Stimulated activated CD4-positive, alpha-beta T cell treated with anti-CD3 and anti-CD28 coated beads, Interleukin-1b, Interleukin-23, amount 100 ng/mL, for 24 hours (primary cell): ENCODE measurements around the gene CUEDC2.

ENCODE experiments used
- DNase-seq, 4 experiments: peaks; one replicate each; pipeline ENCODE4 v3.0.0-alpha.2; 2020; ENCODE audit warnings: low read depth in 4 of 4, low spot score in 1 of 4

The CUEDC2 gene

GRCh38 chr10:102397222-102398171 lies 34.9 kb downstream of the CUEDC2 start:
- no peak for DNase-seq

- DNase-seq = no peak
These were observed 35.6 kb downstream of the CUEDC2 start for GRCh38 chr10:102396730-102397151.

- DNase-seq = no peak
These were observed 36.1 kb downstream of the CUEDC2 start for GRCh38 chr10:102396317-102396650.

GRCh38 chr10:102395400-102396316 lies 36.7 kb downstream of the CUEDC2 start, which contains the start of gene NFKB2:
Gene NFKB2 (plus strand): TSS chr10:102395705. CDS start chr10:102395960, 255 bp downstream.
- peak; percentile 79 to 89 (median 86) for DNase-seq

- DNase-seq = peak in 2 of 4 experiments; percentile 31 to 53
These were observed 37.5 kb downstream of the CUEDC2 start for GRCh38 chr10:102394801-102395399.

GRCh38 chr10:102394079-102394800 lies 38.1 kb downstream of the CUEDC2 start:
- DNase-seq = peak; percentile 95 to 99 (median 96)

- DNase-seq = no peak
These were observed 38.8 kb downstream of the CUEDC2 start for GRCh38 chr10:102393411-102394078.

- no peak for DNase-seq
These were observed 40.1 kb downstream of the CUEDC2 start for GRCh38 chr10:102392306-102392705.

- no peak for DNase-seq
These were observed 42.5 kb downstream of the CUEDC2 start for GRCh38 chr10:102389894-102390293.

GRCh38 chr10:102384606-102385429 lies 47.6 kb downstream of the CUEDC2 start:
- DNase-seq = no peak

GRCh38 chr10:102384053-102384452 lies 48.3 kb downstream of the CUEDC2 start:
- no peak for DNase-seq

- DNase-seq = no peak
These were observed 49.5 kb downstream of the CUEDC2 start for GRCh38 chr10:102382871-102383270.

- no peak for DNase-seq
These were observed 50.4 kb downstream of the CUEDC2 start for GRCh38 chr10:102381983-102382382.

GRCh38 chr10:102379383-102379782 lies 53.0 kb downstream of the CUEDC2 start:
- DNase-seq = no peak

- no peak for DNase-seq
These were observed 55.5 kb downstream of the CUEDC2 start for GRCh38 chr10:102376901-102377300.

GRCh38 chr10:102375867-102376266 lies 56.5 kb downstream of the CUEDC2 start:
- DNase-seq = no peak

GRCh38 chr10:102375250-102375649 lies 57.1 kb downstream of the CUEDC2 start:
- no peak for DNase-seq
